HCT116 (cell line): ENCODE measurements around the gene METTL24.

Experiments
- POLR2A ChIP-seq: IDR thresholded peaks from 2 replicates; pipeline ENCODE4 v1.7.0; 2011; ENCODE audit warnings: borderline replicate concordance; ENCODE audit not compliant: insufficient read depth, insufficient read length; ENCODE audit errors: extremely low read depth
- SP1 ChIP-seq: IDR thresholded peaks from 2 replicates; pipeline ENCODE4 v1.6.1; 2012; ENCODE audit warnings: low read depth
- TF ChIP-seq, protein P1 (sequence below): IDR thresholded peaks from 2 replicates; pipeline ENCODE4 v1.6.1; 2012
- TF ChIP-seq, protein P2 (sequence below), 3 experiments: fragments of 200-600 bp in 1 of 3; sonication (generic) in 1 of 3; IDR thresholded peaks in 2 of 3; conservative IDR thresholded peaks in 1 of 3; 2 replicates each; pipeline ENCODE4 v1.5.1; 2012 to 2017; ENCODE audit warnings: low read depth in 2 of 3, low read length in 2 of 3, antibody characterized with exemption in 1 of 3, borderline replicate concordance in 1 of 3, control low read depth in 1 of 3, mild to moderate bottlenecking in 1 of 3, mixed read lengths in 1 of 3, mixed run types in 1 of 3, moderate library complexity in 1 of 3; ENCODE audit not compliant: insufficient read depth in 1 of 3

DNA sequence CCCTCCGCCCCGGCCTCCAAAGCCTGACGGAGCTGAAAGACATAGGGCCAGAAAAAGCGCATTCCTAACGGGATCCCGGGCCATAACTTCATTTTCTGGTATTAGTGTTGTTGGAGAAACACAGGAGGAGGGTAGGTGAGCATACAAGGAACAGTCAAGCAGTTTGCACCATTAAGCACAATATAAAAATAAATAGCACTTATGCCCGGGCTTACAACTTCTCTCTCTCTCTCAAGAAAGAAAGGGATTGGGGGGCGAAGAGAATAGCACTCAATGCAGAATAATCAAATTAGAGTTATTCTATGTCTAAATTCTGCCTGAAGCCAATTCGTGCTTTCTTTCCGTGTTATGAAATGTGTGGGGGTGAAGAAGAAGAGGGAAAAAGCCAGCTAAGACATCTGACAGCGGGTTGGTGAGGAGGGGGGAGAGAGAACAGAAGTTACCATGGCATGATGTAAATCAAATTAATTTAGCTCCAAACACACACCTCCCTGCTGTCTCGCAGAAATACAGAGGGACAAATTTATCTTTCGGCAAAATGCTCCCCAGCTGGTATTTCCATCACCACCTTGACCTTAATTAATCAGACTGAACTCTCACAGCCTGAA is 508 bp upstream of the METTL24 start:
- TF ChIP-seq SP1 (no peak), POLR2A (no peak)
- TF ChIP-seq, protein P1, sequence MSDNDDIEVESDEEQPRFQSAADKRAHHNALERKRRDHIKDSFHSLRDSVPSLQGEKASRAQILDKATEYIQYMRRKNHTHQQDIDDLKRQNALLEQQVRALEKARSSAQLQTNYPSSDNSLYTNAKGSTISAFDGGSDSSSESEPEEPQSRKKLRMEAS, result no peak
- TF ChIP-seq, protein P2, sequence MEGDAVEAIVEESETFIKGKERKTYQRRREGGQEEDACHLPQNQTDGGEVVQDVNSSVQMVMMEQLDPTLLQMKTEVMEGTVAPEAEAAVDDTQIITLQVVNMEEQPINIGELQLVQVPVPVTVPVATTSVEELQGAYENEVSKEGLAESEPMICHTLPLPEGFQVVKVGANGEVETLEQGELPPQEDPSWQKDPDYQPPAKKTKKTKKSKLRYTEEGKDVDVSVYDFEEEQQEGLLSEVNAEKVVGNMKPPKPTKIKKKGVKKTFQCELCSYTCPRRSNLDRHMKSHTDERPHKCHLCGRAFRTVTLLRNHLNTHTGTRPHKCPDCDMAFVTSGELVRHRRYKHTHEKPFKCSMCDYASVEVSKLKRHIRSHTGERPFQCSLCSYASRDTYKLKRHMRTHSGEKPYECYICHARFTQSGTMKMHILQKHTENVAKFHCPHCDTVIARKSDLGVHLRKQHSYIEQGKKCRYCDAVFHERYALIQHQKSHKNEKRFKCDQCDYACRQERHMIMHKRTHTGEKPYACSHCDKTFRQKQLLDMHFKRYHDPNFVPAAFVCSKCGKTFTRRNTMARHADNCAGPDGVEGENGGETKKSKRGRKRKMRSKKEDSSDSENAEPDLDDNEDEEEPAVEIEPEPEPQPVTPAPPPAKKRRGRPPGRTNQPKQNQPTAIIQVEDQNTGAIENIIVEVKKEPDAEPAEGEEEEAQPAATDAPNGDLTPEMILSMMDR (IDR thresholded peaks at IDR 0.05 in 2 of 3, conservative IDR thresholded peaks at IDR 0.05 in 1 of 3; ENCODE audit: borderline replicate concordance in 1 of 3, insufficient read depth in 1 of 3, low read depth in 2 of 3, low read length in 2 of 3), result no peak
